HL-60 (cell line): ENCODE data around the gene ZRANB3.
A peak's percentile ranks its signal among the peaks of the same experiment; 100 is the strongest.

Experiments
- DNase-seq, 2 experiments: peaks; one replicate each; pipeline ENCODE4 v3.0.0-alpha.2; 2010 to 2020; ENCODE audit warnings: low read depth in 1 of 2, low spot score in 1 of 2
- H3K27ac ChIP-seq: fragments of 250-450 bp; sonication (Bioruptor Pico); replicated peaks from 2 replicates; pipeline ENCODE4 v1.5.1; 2020; ENCODE audit warnings: mild to moderate bottlenecking, moderate library complexity
- H3K27me3 ChIP-seq: fragments of 250-450 bp; sonication (Bioruptor Pico); 2 replicates; pipeline ENCODE4 v1.5.1; 2021; ENCODE audit warnings: mild to moderate bottlenecking, moderate library complexity; ENCODE audit not compliant: insufficient read depth, poor library complexity, severe bottlenecking
- H3K4me3 ChIP-seq: replicated peaks from 2 replicates; pipeline ENCODE4 v1.5.1; 2011; ENCODE audit warnings: mild to moderate bottlenecking, control low read depth, low read length; ENCODE audit not compliant: insufficient read depth
- GABPA ChIP-seq: IDR thresholded peaks from 2 replicates; pipeline ENCODE4 v1.6.1; 2012; ENCODE audit warnings: low read depth
- POLR2AphosphoS5 ChIP-seq: IDR thresholded peaks from 2 replicates; pipeline ENCODE4 v1.6.1; 2012; ENCODE audit warnings: low read depth
- SPI1 ChIP-seq: IDR thresholded peaks from 2 replicates; pipeline ENCODE4 v1.6.1; 2012; ENCODE audit warnings: low read depth, mild to moderate bottlenecking, borderline replicate concordance
- TF ChIP-seq, protein P1 (sequence below): IDR thresholded peaks from 2 replicates; pipeline ENCODE4 v1.6.1; 2012; ENCODE audit warnings: low read depth; ENCODE audit not compliant: insufficient replicate concordance
- TF ChIP-seq, protein P2 (sequence below): IDR thresholded peaks from one replicate; pipeline ENCODE4 v1.5.1; 2011; ENCODE audit warnings: low read length, control low read depth, inconsistent platforms; ENCODE audit not compliant: insufficient read depth

Gene ZRANB3

GRCh38 chr2:135485441-135485840 is 45.6 kb downstream of the ZRANB3 start:
- Histone ChIP-seq H3K27me3 (no peaks in the 10 kb centered on the region), H3K27ac (no peak overlapping the region), H3K4me3 (no peak overlapping the region)
- TF ChIP-seq POLR2AphosphoS5 (no peak), GABPA (no peak), SPI1 (no peak)
- TF ChIP-seq, protein P1, sequence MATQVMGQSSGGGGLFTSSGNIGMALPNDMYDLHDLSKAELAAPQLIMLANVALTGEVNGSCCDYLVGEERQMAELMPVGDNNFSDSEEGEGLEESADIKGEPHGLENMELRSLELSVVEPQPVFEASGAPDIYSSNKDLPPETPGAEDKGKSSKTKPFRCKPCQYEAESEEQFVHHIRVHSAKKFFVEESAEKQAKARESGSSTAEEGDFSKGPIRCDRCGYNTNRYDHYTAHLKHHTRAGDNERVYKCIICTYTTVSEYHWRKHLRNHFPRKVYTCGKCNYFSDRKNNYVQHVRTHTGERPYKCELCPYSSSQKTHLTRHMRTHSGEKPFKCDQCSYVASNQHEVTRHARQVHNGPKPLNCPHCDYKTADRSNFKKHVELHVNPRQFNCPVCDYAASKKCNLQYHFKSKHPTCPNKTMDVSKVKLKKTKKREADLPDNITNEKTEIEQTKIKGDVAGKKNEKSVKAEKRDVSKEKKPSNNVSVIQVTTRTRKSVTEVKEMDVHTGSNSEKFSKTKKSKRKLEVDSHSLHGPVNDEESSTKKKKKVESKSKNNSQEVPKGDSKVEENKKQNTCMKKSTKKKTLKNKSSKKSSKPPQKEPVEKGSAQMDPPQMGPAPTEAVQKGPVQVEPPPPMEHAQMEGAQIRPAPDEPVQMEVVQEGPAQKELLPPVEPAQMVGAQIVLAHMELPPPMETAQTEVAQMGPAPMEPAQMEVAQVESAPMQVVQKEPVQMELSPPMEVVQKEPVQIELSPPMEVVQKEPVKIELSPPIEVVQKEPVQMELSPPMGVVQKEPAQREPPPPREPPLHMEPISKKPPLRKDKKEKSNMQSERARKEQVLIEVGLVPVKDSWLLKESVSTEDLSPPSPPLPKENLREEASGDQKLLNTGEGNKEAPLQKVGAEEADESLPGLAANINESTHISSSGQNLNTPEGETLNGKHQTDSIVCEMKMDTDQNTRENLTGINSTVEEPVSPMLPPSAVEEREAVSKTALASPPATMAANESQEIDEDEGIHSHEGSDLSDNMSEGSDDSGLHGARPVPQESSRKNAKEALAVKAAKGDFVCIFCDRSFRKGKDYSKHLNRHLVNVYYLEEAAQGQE = no peak
- TF ChIP-seq, protein P2, sequence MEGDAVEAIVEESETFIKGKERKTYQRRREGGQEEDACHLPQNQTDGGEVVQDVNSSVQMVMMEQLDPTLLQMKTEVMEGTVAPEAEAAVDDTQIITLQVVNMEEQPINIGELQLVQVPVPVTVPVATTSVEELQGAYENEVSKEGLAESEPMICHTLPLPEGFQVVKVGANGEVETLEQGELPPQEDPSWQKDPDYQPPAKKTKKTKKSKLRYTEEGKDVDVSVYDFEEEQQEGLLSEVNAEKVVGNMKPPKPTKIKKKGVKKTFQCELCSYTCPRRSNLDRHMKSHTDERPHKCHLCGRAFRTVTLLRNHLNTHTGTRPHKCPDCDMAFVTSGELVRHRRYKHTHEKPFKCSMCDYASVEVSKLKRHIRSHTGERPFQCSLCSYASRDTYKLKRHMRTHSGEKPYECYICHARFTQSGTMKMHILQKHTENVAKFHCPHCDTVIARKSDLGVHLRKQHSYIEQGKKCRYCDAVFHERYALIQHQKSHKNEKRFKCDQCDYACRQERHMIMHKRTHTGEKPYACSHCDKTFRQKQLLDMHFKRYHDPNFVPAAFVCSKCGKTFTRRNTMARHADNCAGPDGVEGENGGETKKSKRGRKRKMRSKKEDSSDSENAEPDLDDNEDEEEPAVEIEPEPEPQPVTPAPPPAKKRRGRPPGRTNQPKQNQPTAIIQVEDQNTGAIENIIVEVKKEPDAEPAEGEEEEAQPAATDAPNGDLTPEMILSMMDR = no peak
- DNase-seq = no peak

GRCh38 chr2:135475128-135475527 is 55.9 kb downstream of the ZRANB3 start:
- Histone ChIP-seq H3K27me3 (no peaks in the 10 kb centered on the region), H3K27ac (no peak overlapping the region), H3K4me3 (no peak overlapping the region)
- TF ChIP-seq POLR2AphosphoS5 = no peak
- TF ChIP-seq, protein P1 = no peak
- no peak for TF ChIP-seq SPI1
- TF ChIP-seq, protein P2 = no peak
- no peak for TF ChIP-seq GABPA
- DNase-seq = no peak

GRCh38 chr2:135473567-135473966 is 57.5 kb downstream of the ZRANB3 start:
- peak in 1 of 2 experiments; percentile 18 for DNase-seq
- no peaks in the 10 kb centered on the region for H3K27me3 ChIP-seq
- no peak overlapping the region for H3K27ac ChIP-seq
- TF ChIP-seq SPI1 (no peak), POLR2AphosphoS5 (no peak), GABPA (no peak)
- TF ChIP-seq, protein P1 = no peak
- TF ChIP-seq, protein P2 = no peak
- H3K4me3 ChIP-seq = no peak overlapping the region
